A549 (cell line): Measurements from ENCODE around the gene NEK11. TPM values are rescaled to one million over a fixed set of nuclear protein-coding genes. Genes with fewer than 3 reads are reported as not detected.

ENCODE experiments used
- ATAC-seq, 2 experiments: fragments of 200-7000 bp in 1 of 2; fragments of >200 bp in 1 of 2; cut with Nextera tagmentation in 1 of 2; cut with Tn5 transposase in 1 of 2; 3 replicates each; pipeline versions ENCODE4 v1.8.0 to v1.9.1; 2018 to 2020; ENCODE audit warnings: mild to moderate bottlenecking in 1 of 2, moderate library complexity in 1 of 2
- CTCF ChIA-PET: fragments of 300-600 bp; sonication (Branson Sonifier 250); formaldehyde crosslinking; extraction: SDS; loops from one replicate; lab custom pipeline; 2021; ENCODE audit warnings: antibody characterized with exemption, inconsistent platforms; lab: Yijun Ruan, JAX
- POLR2A ChIA-PET: fragments of 350-600 bp; formaldehyde crosslinking; extraction: SDS; loops from one replicate; lab custom pipeline; 2021; ENCODE audit warnings: antibody characterized with exemption, inconsistent platforms; lab: Yijun Ruan, JAX
- DNase-seq, 2 experiments: peaks; one replicate each; pipeline versions ENCODE4 v3.0.0 to v3.0.0-alpha.2; 2011 to 2016; ENCODE audit warnings: low read depth in 1 of 2, low spot score in 1 of 2
- FAIRE-seq: peaks from 2 replicates; lab custom pipeline; 2011; peaks lifted over from hg19 to GRCh38; lab: Jason Lieb, UNC
- H3K27ac ChIP-seq, 2 experiments: fragments of >200 bp; sonication (Bioruptor Twin); formaldehyde crosslinking; 3 replicates each; pipeline ENCODE4 v1.5.1; 2016 to 2017
- H3K4me1 ChIP-seq: fragments of >200 bp; sonication (Bioruptor Twin); formaldehyde crosslinking; 3 replicates; pipeline ENCODE4 v1.6.1; 2016
- H3K4me2 ChIP-seq: fragments of >200 bp; sonication (Bioruptor Twin); formaldehyde crosslinking; 3 replicates; pipeline ENCODE4 v1.6.1; 2016
- H3K4me3 ChIP-seq: fragments of >200 bp; sonication (Bioruptor Twin); formaldehyde crosslinking; 3 replicates; pipeline ENCODE4 v1.5.1; 2016
- H3K9me3 ChIP-seq: fragments of >200 bp; sonication (Bioruptor Twin); formaldehyde crosslinking; 3 replicates; pipeline ENCODE4 v1.6.1; 2016
- ATOH8 ChIP-seq: fragments of 250-450 bp; sonication (Bioruptor Pico); IDR thresholded peaks from 2 replicates; pipeline ENCODE4 v1.5.0; 2020; ENCODE audit warnings: low read depth, mild to moderate bottlenecking, moderate library complexity
- BCL3 ChIP-seq: fragments of >200 bp; sonication (Bioruptor Twin); formaldehyde crosslinking; IDR thresholded peaks from 3 replicates; pipeline ENCODE4 v1.6.1; 2016
- CHD2 ChIP-seq: fragments of 150-350 bp; IDR thresholded peaks from 2 replicates; pipeline ENCODE4 v1.6.1; 2014; ENCODE audit warnings: low read length; ENCODE audit not compliant: partially characterized antibody
- HOXA7 ChIP-seq: fragments of 250-450 bp; sonication (Bioruptor Pico); IDR thresholded peaks from 2 replicates; pipeline ENCODE4 v1.5.0; 2020; ENCODE audit warnings: mild to moderate bottlenecking, moderate library complexity
- REST ChIP-seq: fragments of 200-600 bp; sonication (generic); IDR thresholded peaks from 2 replicates; pipeline ENCODE4 v1.6.1; 2016; ENCODE audit warnings: antibody characterized with exemption, mild to moderate bottlenecking, moderate library complexity
- ZFP36 ChIP-seq: fragments of 450-650 bp; IDR thresholded peaks from 2 replicates; pipeline ENCODE4 v1.6.1; 2014; ENCODE audit warnings: borderline replicate concordance; ENCODE audit not compliant: partially characterized antibody
- WGBS: methylation state at CpG from one replicate; pipeline ENCODE4 v1.1.6; 2017; ENCODE audit errors: missing lambda C conversion rate; 5-methylcytosine and 5-hydroxymethylcytosine counted together
- polyA plus RNA-seq, 4 experiments: library from polyadenylated mRNA; depleted of rRNA in 3 of 4; stranded (reverse); fragments of >200 nt; fragmentation: RNase III in 1 of 4; extraction: RNeasy Plus Mini Kit Qiagen cat#74134 plus additional on column Dnase treatment in 1 of 4; gene quantifications; 2 replicates in 3 of 4; 3 replicates in 1 of 4; pipeline ENCODE4 v1.2.3, GENCODE V29; 2011 to 2017
- small RNA-seq, 6 experiments: library from RNA; depleted of rRNA; stranded (forward); fragments of <200 nt; gene quantifications; one replicate each; pipeline ENCODE3, GENCODE V24; 2012

Gene NEK11
- polyA plus RNA-seq, 2 of the 4 experiments (the other 2 are of a cell fraction): 5.8 to 8.9 TPM

- DNase-seq: no peak
- POLR2A ChIA-PET: no interaction called here
- no peak for ATAC-seq
- TF ChIP-seq HOXA7 (no peak), REST (no peak), CHD2 (no peak), BCL3 (no peak)
- TF ChIP-seq, all 56 proteins: peak for 0
- H3K4me3 ChIP-seq: no peak overlapping the region
- H3K27ac ChIP-seq: no peak overlapping the region
- no peak for FAIRE-seq
- no peaks in the 10 kb centered on the region for H3K9me3 ChIP-seq
- CTCF ChIA-PET: no interaction called here
- H3K4me1 ChIP-seq: no peaks in the 10 kb centered on the region
- H3K4me2 ChIP-seq: no peak overlapping the region
Observed at GRCh38 chr3:131396170-131396569, 369.5 kb downstream of the NEK11 start.

GRCh38 chr3:131397889-131398288 is 371.2 kb downstream of the NEK11 start:
- 43% methylated on average over 4 of the region's 4 CpGs for WGBS
- Histone ChIP-seq H3K9me3 (no peaks in the 10 kb centered on the region), H3K4me1 (no peaks in the 10 kb centered on the region), H3K4me3 (no peak overlapping the region), H3K4me2 (no peak overlapping the region), H3K27ac (no peak overlapping the region)
- POLR2A ChIA-PET: no interaction called here
- CTCF ChIA-PET: interaction anchor here (1.6 kb wide), 1 partner anchor 17 kb away, joined by 3 read pairs; the partner anchor contains the start of gene NUDT16
- FAIRE-seq (no peak), DNase-seq (no peak), ATAC-seq (no peak)
- TF ChIP-seq ZFP36 (no peak), ATOH8 (CRISPR knock-in tag) (no peak)

Small RNA genes lying within 50 kb of the gene (small RNA-seq; reads per million reads assigned to genes)
- 0 reads per million in 6 experiments for gene RNU6-726P

Other genes with a start within 250 kb of the NEK11 start
- gene ATP2C1, start 132.8 kb upstream of the NEK11 start, polyA plus RNA-seq (2011; rRNA removed): 69.4 and 74.3 TPM in 2 replicates
- 48.1 to 48.8 TPM (median 48.3 TPM) in 3 replicates for gene ATP2C1, start 132.8 kb upstream of the NEK11 start, polyA plus RNA-seq (2017; fragmentation: RNase III; extraction: RNeasy Plus Mini Kit Qiagen cat#74134 plus additional on column Dnase treatment)
- 6.9 and 7.1 TPM in 2 replicates for gene ASTE1, start 52 bp upstream of the NEK11 start, polyA plus RNA-seq (2011; rRNA removed)
- 3.6 to 4.4 TPM (median 3.8 TPM) in 3 replicates for gene ASTE1, start 52 bp upstream of the NEK11 start, polyA plus RNA-seq (2017; fragmentation: RNase III; extraction: RNeasy Plus Mini Kit Qiagen cat#74134 plus additional on column Dnase treatment)